ENCODE measurements around the gene MIOX. TPM values are rescaled to one million over a fixed set of nuclear protein-coding genes. Genes with fewer than 3 reads are reported as not detected.

MIOX gene
- total RNA-seq, 1 experiment from 2014 or later, result 0.32 TPM

DNA sequence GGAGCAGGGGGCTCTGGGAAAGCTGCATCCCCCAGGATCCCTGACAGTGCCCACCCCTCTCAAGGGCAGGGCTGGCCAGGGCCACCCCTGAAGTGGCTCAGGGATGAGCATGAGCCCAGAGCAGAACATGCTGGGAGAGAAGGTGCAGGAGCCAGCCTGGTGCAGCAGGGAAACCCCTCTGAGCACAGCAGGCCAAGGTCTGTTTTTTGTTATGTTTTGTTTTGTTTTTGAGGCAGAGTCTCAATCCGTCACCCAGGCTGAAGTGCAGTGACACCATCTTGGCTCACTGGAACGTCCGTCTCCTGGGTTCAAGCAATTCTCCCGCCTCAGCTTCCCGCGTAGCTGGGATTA, 11.0 kb upstream of the MIOX start:
- no TSS peak for BruUV-seq (replicated peaks)
- H3K4me1 ChIP-seq (ENCODE audit: insufficient read depth, low read length, poor library complexity, severe bottlenecking), result peaks cover 18% of the 10 kb centered on the region
- peaks cover 5% of the 10 kb centered on the region for H3K27me3 ChIP-seq (replicated peaks; ENCODE audit: insufficient read depth, low read depth, low read length, poor library complexity)
- H3K36me3 ChIP-seq (ENCODE audit: insufficient read depth, low read length, poor library complexity, severe bottlenecking), result no peaks in the 10 kb centered on the region
- DNase-seq (ENCODE audit: low spot score), result no peak
- CTCF ChIA-PET, result no interaction called here
- H3K4me3 ChIP-seq (ENCODE audit: low read depth, low read length, poor library complexity, severe bottlenecking), result peak overlapping the region; percentile 84
- H3K27ac ChIP-seq (ENCODE audit: low read depth, low read length, poor library complexity, severe bottlenecking), result peak overlapping the region; percentile 60
- POLR2A ChIA-PET (ENCODE audit: low non-redundant PET), result no interaction called here
- intact Hi-C loops (cut with micrococcal nuclease; ENCODE audit: unreplicated experiment), result no loop called here
- TF ChIP-seq, protein P1, sequence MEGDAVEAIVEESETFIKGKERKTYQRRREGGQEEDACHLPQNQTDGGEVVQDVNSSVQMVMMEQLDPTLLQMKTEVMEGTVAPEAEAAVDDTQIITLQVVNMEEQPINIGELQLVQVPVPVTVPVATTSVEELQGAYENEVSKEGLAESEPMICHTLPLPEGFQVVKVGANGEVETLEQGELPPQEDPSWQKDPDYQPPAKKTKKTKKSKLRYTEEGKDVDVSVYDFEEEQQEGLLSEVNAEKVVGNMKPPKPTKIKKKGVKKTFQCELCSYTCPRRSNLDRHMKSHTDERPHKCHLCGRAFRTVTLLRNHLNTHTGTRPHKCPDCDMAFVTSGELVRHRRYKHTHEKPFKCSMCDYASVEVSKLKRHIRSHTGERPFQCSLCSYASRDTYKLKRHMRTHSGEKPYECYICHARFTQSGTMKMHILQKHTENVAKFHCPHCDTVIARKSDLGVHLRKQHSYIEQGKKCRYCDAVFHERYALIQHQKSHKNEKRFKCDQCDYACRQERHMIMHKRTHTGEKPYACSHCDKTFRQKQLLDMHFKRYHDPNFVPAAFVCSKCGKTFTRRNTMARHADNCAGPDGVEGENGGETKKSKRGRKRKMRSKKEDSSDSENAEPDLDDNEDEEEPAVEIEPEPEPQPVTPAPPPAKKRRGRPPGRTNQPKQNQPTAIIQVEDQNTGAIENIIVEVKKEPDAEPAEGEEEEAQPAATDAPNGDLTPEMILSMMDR (conservative IDR thresholded peaks at IDR 0.05; ENCODE audit: low read depth, low read length), result no peak
- TF ChIP-seq EZH2 (IDR thresholded peaks at IDR 0.05; ENCODE audit: borderline replicate concordance, low read depth, low read length, poor library complexity, severe bottlenecking), result no peak
- H3K9me3 ChIP-seq (ENCODE audit: low read depth, low read length, poor library complexity, severe bottlenecking), result no peaks in the 10 kb centered on the region

DNA sequence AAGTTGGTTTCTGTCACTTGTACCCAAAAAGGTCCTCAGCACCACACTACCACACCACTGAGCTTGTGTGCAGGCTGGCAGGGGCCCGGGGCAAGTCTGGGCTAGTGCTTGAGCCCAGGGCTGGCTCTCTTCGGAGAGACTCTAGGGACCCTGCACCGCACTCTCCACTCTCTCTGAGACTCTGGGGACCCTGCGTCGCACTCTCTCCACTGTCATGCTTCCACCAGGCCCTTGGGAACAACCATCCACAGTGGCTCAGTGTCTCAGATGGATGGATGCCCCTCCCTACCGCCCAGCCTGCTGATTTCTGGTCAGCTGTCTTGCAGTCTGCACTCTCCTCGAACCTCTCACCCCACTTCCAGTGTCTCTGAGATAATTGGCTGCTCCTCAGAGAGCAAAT, 9.8 kb upstream of the MIOX start:
- no peak overlapping the region for H3K27ac ChIP-seq (ENCODE audit: low read depth, low read length, poor library complexity, severe bottlenecking)
- no peak for TF ChIP-seq EZH2 (IDR thresholded peaks at IDR 0.05; ENCODE audit: borderline replicate concordance, low read depth, low read length, poor library complexity, severe bottlenecking)
- H3K9me3 ChIP-seq (ENCODE audit: low read depth, low read length, poor library complexity, severe bottlenecking), result no peaks in the 10 kb centered on the region
- peaks cover 16% of the 10 kb centered on the region for H3K4me1 ChIP-seq (ENCODE audit: insufficient read depth, low read length, poor library complexity, severe bottlenecking)
- H3K4me3 ChIP-seq (ENCODE audit: low read depth, low read length, poor library complexity, severe bottlenecking), result no peak overlapping the region
- no peak for DNase-seq (ENCODE audit: low spot score)
- peaks cover 10% of the 10 kb centered on the region for H3K27me3 ChIP-seq (replicated peaks; ENCODE audit: insufficient read depth, low read depth, low read length, poor library complexity)
- intact Hi-C loops (cut with micrococcal nuclease; ENCODE audit: unreplicated experiment), result no loop called here
- no TSS peak for BruUV-seq (replicated peaks)
- H3K36me3 ChIP-seq (ENCODE audit: insufficient read depth, low read length, poor library complexity, severe bottlenecking), result no peaks in the 10 kb centered on the region
- POLR2A ChIA-PET (ENCODE audit: low non-redundant PET), result no interaction called here
- CTCF ChIA-PET, result no interaction called here

DNA sequence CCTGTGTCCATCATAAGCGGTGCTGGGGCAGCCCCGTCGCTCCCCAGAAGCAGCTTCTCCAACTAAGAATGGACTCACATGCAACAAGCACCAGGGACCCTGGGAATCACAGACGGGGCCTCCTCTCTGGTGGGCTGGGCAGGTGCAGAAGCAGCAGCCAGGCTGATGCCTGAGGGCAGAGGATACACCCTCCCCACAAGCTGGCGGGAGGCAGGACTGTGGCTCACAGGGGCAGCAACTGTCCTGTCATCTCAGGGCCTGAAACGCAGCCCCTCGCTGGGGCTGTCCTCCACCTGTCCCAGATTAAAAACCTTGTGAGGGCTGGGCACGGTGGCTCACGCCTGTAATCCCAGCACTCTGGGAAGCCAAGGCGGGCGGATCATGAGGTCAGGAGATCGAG, 8.7 kb upstream of the MIOX start:
- TF ChIP-seq, protein P1 (conservative IDR thresholded peaks at IDR 0.05; ENCODE audit: low read depth, low read length), result no peak
- TF ChIP-seq EZH2 (IDR thresholded peaks at IDR 0.05; ENCODE audit: borderline replicate concordance, low read depth, low read length, poor library complexity, severe bottlenecking), result no peak
- intact Hi-C loops (cut with micrococcal nuclease; ENCODE audit: unreplicated experiment), result no loop called here
- BruUV-seq (replicated peaks), result no TSS peak
- Histone ChIP-seq H3K27me3 (replicated peaks; ENCODE audit: insufficient read depth, low read depth, low read length, poor library complexity) (peaks cover 10% of the 10 kb centered on the region), H3K9me3 (ENCODE audit: low read depth, low read length, poor library complexity, severe bottlenecking) (no peaks in the 10 kb centered on the region), H3K4me3 (ENCODE audit: low read depth, low read length, poor library complexity, severe bottlenecking) (no peak overlapping the region), H3K27ac (ENCODE audit: low read depth, low read length, poor library complexity, severe bottlenecking) (no peak overlapping the region), H3K36me3 (ENCODE audit: insufficient read depth, low read length, poor library complexity, severe bottlenecking) (no peaks in the 10 kb centered on the region), H3K4me1 (ENCODE audit: insufficient read depth, low read length, poor library complexity, severe bottlenecking) (peaks cover 14% of the 10 kb centered on the region)
- no peak for DNase-seq (ENCODE audit: low spot score)
- ChIA-PET POLR2A (ENCODE audit: low non-redundant PET) (no interaction called here), CTCF (no interaction called here)

DNA sequence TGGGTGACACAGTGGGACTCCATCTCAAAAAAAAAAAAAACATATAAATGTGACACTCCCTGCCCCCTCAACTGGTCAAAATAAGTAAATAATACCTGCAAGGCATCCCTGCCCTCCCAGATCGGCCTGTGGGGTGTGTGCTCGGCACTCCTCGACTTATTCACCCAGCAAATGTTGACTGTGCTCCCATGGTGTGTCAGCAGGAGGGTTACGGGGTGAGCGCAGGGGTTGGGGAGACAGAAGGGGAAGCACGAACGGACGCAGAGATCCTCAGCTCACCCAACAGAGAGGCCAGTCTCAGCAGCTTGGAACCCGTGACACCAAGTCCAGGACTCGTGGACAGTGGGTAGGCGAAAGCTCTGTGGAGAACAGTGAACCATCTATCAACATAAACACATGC, 6.9 kb upstream of the MIOX start:
- Histone ChIP-seq H3K36me3 (ENCODE audit: insufficient read depth, low read length, poor library complexity, severe bottlenecking) (no peaks in the 10 kb centered on the region), H3K9me3 (ENCODE audit: low read depth, low read length, poor library complexity, severe bottlenecking) (no peaks in the 10 kb centered on the region), H3K27ac (ENCODE audit: low read depth, low read length, poor library complexity, severe bottlenecking) (no peak overlapping the region), H3K4me3 (ENCODE audit: low read depth, low read length, poor library complexity, severe bottlenecking) (no peak overlapping the region), H3K4me1 (ENCODE audit: insufficient read depth, low read length, poor library complexity, severe bottlenecking) (peaks cover 3% of the 10 kb centered on the region), H3K27me3 (replicated peaks; ENCODE audit: insufficient read depth, low read depth, low read length, poor library complexity) (peaks cover 10% of the 10 kb centered on the region)
- ChIA-PET CTCF (interaction anchor here (0.7 kb wide), 1 partner anchor 46 kb away, joined by 3 read pairs; the partner anchor contains the start of gene SCO2), POLR2A (ENCODE audit: low non-redundant PET) (no interaction called here)
- intact Hi-C loops (cut with micrococcal nuclease; ENCODE audit: unreplicated experiment), result no loop called here
- TF ChIP-seq EZH2 (IDR thresholded peaks at IDR 0.05; ENCODE audit: borderline replicate concordance, low read depth, low read length, poor library complexity, severe bottlenecking), result no peak
- TF ChIP-seq, protein P1 (conservative IDR thresholded peaks at IDR 0.05; ENCODE audit: low read depth, low read length), result no peak
- BruUV-seq (replicated peaks), result no TSS peak
- DNase-seq (ENCODE audit: low spot score), result no peak
